ENCODE results near the gene NFATC1. TPM values are rescaled to one million over a fixed set of nuclear protein-coding genes. Genes with fewer than 3 reads are reported as not detected.

The NFATC1 gene
- 10 to 100 TPM in 3 of 4 donors, 1 to 10 TPM in 1; 7.1 to 74.7 (median 28.4) TPM for total RNA-seq

GRCh38 chr18:79395761-79396404 lies at the start of gene NFATC1:
NFATC1 (plus strand) TSS chr18:79395930; CDS start chr18:79396225, 295 bp downstream.
- intact Hi-C loops (cut with DNase I; ENCODE audit: low total_unique reads) (loop anchor here (2.0 to 5.0 kb wide), 3 partner anchors 131 to 327 kb away; partner anchors contain the start of genes ATP9B and CTDP1), in situ Hi-C loops (cut with MboI; ENCODE audit: low sequenced_read_pairs in 4 of 4) (no loop called here)
- DNase-seq (peak in 1 of 2 donors; percentile 66), ATAC-seq (peak; percentile 16 to 22)
- Histone ChIP-seq H3K27ac (peak within 1 kb of the TSS; percentile 93 to 97 (median 96)), H3K9me3 (no peaks in the 10 kb centered on the region), H3K36me3 (no peaks in the 10 kb centered on the region), H3K4me1 (peaks cover 19 to 32% of the 10 kb centered on the region in 2 donors), H3K27me3 (no peaks in the 10 kb centered on the region), H3K4me3 (peak within 1 kb of the TSS; percentile 65 to 76 (median 68))
- TF ChIP-seq POLR2A (IDR thresholded peaks at IDR 0.05) (peak; percentile 81 to 82), CTCF (IDR thresholded peaks at IDR 0.05 in 4 of 5, conservative IDR thresholded peaks at IDR 0.05 in 1 of 5) (no peak)

GRCh38 chr18:79345981-79346380 lies 49.7 kb upstream of the NFATC1 start:
- no peaks in the 10 kb centered on the region for H3K27me3 ChIP-seq
- intact Hi-C loops (cut with DNase I; ENCODE audit: low total_unique reads), result no loop called here
- no peak overlapping the region for H3K4me3 ChIP-seq
- no peak overlapping the region for H3K27ac ChIP-seq
- ATAC-seq, result no peak
- H3K4me1 ChIP-seq, result no peaks in the 10 kb centered on the region
- no peak for DNase-seq
- H3K36me3 ChIP-seq, result peaks cover 0 to 74% of the 10 kb centered on the region in 2 donors
- TF ChIP-seq CTCF (IDR thresholded peaks at IDR 0.05 in 4 of 5, conservative IDR thresholded peaks at IDR 0.05 in 1 of 5) (no peak), POLR2A (IDR thresholded peaks at IDR 0.05) (no peak)
- in situ Hi-C loops (cut with MboI; ENCODE audit: low sequenced_read_pairs in 4 of 4), result no loop called here
- no peaks in the 10 kb centered on the region for H3K9me3 ChIP-seq

- TF ChIP-seq POLR2A (IDR thresholded peaks at IDR 0.05) (no peak), CTCF (IDR thresholded peaks at IDR 0.05 in 4 of 5, conservative IDR thresholded peaks at IDR 0.05 in 1 of 5) (no peak)
- no peaks in the 10 kb centered on the region for H3K27me3 ChIP-seq
- no peak overlapping the region for H3K4me3 ChIP-seq
- no peaks in the 10 kb centered on the region for H3K9me3 ChIP-seq
- intact Hi-C loops (cut with DNase I; ENCODE audit: low total_unique reads), result no loop called here
- no peak overlapping the region for H3K27ac ChIP-seq
- in situ Hi-C loops (cut with MboI; ENCODE audit: low sequenced_read_pairs in 4 of 4), result no loop called here
- DNase-seq (no peak), ATAC-seq (no peak)
- H3K36me3 ChIP-seq, result peaks cover 0 to 86% of the 10 kb centered on the region in 2 donors
- no peaks in the 10 kb centered on the region for H3K4me1 ChIP-seq
Observed at GRCh38 chr18:79348066-79348465, 47.7 kb upstream of the NFATC1 start.

- no peaks in the 10 kb centered on the region for H3K4me1 ChIP-seq
- H3K4me3 ChIP-seq, result no peak overlapping the region
- ATAC-seq, result no peak
- no peaks in the 10 kb centered on the region for H3K27me3 ChIP-seq
- H3K36me3 ChIP-seq, result peaks cover 0 to 49% of the 10 kb centered on the region in 2 donors
- DNase-seq, result no peak
- in situ Hi-C loops (cut with MboI; ENCODE audit: low sequenced_read_pairs in 4 of 4), result no loop called here
- no peak for TF ChIP-seq POLR2A (IDR thresholded peaks at IDR 0.05)
- no peak for TF ChIP-seq CTCF (IDR thresholded peaks at IDR 0.05 in 4 of 5, conservative IDR thresholded peaks at IDR 0.05 in 1 of 5)
- H3K27ac ChIP-seq, result no peak overlapping the region
- intact Hi-C loops (cut with DNase I; ENCODE audit: low total_unique reads), result no loop called here
- H3K9me3 ChIP-seq, result no peaks in the 10 kb centered on the region
Observed at GRCh38 chr18:79352432-79352831, 43.3 kb upstream of the NFATC1 start.
